HG02798 (cell line): Measurements from ENCODE around the gene MTOR.
"Not testable (repeated sequence)": the region's sequence is repeated elsewhere in the genome, so short reads cannot be mapped to it uniquely, and the experiment has no call there.

Source experiments
- ATAC-seq: cut with Tn5 transposase; IDR thresholded peaks from one replicate; pipeline ENCODE4 v1.9.1; 2021; ENCODE audit warnings: mild to moderate bottlenecking; ENCODE audit not compliant: unreplicated experiment, poor library complexity

The MTOR gene

DNA sequence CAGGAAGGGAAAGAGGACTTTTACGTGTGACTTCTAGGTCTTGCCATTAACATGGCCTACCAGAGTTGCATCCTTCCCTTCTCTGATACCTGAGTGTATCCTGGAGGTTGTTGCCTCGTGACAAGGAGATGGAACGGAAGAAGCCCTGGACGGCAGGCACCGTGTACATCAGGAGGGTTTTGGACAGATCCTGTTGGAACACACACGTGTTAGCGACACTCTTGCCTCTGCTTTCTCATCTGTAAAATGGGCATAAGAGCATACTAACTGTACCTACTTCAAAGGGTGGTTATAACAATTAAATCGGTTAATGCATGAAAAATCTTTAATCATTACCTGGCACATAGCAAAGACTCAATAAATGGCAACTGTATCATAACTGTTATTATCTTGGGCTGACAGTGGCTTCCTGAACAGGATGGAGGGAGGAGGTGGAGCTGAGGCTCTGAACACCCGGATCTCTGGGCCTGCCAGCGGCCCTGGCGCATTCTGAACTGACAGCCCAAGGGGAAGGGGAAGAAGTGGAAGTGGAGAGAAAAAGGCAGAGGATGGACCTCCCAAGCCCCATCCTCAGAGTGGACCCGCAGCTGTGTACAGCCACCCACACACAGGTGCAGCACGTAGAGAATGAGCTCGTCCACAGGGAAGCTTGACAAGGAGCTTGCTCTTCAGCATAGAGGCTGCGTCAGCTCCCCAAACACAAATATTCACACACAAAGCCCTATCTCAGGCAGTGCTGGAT is 132.5 kb downstream of the MTOR start:
- ATAC-seq: no peak

DNA sequence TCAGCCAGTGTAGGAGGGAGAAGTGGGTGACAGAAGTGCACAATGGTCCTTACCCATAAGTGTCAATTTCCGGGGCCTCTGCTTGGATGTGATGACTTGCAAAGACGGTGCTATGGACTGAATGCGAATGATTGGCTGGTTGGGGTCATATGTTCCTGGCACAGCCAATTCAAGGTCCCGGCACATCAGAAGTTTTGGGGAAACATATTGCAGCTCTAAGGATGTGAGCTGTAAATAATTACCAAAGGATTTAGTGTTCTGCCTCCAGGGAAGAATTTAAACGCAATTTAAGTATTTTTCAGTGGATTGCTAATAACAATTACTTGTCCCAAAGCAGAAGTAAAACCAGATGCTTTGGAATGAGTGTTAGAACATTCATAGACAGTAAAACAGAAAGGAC is 135.8 kb downstream of the MTOR start:
- no peak for ATAC-seq

DNA sequence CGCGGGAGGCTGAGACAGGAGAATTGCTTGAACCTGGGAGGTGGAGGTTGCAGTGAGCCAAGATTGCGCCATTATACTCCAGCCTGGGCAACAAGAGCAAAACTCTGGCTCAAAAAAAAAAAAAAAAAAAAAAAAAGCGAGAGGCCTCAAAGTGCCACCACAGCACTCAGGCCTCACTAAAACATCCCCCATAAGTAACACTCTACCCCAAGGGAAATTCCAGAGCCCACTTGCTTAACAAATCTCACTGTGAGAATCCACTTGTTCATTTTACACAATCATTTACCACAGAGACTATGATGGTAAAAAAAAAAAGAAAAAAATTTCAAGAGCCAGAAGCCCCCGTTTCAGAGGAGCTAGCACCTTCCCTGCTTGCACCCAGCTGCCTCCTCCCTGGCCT is 136.4 kb downstream of the MTOR start:
- ATAC-seq: no peak

DNA sequence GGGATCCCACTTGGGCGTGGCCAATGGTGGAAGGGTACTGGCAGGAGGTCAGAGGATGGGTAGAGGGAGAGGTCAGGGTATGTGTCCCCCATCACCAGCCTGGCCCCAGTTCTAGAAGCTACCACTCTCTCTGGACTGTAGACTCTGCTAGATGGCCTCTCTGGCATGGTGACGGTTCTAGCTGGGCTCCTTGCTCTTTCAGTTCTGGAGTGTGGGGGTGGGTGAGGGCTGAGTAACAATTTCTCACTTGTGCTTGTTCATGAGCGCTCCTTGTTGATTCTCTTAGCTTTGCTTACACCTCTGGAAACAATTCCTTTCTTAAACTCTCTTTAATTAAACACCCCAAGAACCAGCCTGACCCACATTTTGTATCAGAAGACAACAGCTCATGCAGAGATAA is 137.4 kb downstream of the MTOR start:
- no peak for ATAC-seq

DNA sequence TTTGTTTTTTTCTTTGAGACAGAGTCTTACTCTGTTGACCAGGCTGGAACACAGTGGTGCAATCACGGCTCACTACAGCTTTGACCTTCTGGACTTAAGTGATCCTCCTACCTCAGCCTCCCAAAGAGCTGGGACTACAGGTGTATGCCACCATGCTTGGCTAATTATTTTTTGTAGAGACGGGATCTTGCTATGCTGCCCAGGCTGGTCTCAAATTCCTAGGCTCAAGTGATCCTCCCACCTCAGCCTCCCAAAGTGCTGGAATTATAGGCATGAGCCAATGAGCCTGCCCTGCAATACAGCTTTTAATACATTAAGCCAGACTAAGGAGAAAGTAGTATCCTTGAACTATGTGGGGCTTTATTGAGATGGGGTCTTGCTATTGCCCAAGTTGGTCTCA is 146.0 kb downstream of the MTOR start:
- ATAC-seq: no peak

DNA sequence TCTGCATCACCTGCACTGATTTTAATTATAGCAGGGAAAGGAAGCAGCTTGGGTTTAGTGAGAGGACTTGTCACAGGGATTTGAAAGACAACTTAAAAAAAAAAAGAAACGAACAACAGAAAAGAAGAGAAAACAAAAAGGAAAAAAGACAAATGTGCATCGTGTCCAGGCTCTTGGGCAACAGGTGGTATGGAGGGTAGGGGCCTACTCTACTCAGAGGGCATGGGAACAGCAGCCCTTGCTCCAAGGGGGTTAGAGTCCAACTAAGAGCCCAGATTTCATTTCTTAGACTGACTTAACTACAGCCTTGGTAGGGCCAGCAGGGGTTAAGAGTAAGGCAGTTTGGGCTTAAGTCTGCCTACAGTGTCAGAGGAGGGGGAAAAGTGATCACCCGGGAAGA is 147.4 kb downstream of the MTOR start:
- no peak for ATAC-seq

DNA sequence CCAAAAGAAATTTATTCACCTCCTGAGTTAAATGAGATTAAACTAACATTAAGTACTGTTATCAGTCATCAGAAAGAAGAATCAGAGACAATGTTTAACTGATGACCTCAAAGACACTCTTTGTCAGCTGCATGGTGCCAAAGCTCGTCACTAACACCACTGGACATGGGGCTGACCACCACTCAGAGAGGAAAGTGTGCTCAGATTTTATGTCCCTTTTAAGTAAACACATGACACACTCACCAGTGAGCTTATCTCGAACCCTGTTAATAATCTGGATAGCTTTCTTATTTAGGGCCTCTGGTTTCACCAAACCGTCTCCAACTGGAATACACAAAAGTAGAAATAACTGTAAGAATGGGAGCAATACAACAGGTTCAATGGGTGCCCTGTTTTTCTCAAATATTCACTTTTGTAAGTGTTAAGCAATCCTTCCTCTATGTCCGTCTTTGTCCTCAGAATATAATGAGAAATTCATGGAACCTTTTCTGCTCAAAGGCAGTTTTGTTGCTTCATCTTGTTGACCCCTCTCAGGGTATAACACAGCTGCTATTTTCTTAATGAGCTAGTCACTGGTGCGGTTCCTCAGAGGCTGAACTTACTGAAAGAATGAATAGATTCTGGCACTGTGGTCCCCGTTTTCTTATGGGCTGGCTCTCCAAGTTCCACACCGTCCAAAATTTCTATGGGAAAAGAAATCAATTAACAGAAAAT is 153.1 kb downstream of the MTOR start:
- ATAC-seq: no peak

DNA sequence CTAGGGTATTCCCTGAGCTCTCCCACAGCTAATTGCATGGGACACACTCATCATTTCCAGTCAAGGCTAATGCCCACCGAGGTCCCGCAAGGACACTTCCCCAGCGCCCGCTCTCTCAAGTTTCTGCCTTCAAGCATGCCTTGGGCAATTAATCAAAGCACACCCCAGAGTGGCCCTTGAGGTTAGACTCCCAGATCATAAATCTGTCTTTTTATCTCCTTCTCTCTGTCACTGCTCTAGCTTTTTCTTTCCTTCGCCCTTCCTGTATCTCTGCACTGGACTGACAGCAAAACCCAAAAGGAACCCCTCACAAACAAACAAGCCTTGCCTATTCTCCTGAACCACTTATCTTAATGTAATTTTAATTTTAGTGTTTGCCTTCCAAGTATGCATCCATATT is 154.8 kb downstream of the MTOR start:
- no peak for ATAC-seq

DNA sequence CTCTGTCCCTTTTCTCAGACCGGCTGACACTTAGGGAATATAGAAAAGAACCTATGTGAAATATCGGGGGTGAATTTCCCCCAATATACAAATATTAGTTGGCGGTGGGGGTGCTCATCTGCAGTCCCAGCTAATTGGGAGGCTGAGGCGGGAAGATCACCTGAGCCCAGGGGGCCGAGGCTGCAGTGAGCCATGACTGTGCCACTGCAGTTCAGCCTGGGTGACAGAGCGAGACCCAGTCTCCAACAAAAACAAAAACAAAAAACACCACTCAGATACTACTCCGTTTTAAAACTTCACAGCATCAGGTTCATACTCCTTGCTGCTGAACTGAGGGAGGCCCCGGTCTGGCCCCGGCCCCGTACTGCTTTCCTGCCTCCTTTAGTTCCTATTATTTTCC is 156.8 kb downstream of the MTOR start:
- ATAC-seq: no peak

DNA sequence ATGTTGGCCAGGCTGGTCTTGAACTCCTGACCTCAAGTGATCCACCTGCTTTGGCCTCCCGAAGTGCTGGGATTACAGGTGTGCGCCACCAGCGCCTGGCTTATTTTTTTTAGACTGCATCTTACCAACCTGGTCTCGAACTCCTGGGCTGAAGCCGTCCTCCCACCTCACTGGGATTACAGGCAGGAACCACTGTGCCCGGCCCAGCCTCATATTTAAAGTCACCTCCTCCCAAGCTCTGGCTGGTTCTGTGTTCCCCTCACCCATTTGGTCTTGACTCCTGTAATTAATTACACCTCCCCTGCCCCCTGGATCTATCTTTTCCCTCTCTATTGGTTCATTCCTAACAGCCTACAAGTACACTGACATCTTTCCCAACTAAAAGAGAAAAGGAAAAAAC is 161.0 kb downstream of the MTOR start:
- no peak for ATAC-seq

DNA sequence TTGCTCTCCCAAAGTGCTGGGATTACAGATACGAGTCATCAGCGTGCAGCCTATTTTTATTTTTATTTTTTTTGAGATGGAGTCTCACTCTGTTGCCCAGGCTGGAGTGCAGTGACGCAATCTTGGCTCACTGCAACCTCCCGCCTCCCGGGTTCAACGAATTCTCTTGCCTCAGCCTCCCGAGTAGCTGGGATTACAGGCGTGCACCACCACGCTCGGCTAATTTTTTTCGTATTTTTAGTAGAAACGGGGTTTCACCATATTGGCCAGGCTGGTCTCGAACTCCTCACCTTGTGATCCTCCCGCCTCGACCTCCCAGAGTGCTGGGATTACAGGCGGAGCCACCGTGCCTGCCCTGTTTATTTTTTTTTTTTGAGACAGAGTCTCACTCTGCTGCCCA is 161.5 kb downstream of the MTOR start:
- ATAC-seq: not testable (repeated sequence)

DNA sequence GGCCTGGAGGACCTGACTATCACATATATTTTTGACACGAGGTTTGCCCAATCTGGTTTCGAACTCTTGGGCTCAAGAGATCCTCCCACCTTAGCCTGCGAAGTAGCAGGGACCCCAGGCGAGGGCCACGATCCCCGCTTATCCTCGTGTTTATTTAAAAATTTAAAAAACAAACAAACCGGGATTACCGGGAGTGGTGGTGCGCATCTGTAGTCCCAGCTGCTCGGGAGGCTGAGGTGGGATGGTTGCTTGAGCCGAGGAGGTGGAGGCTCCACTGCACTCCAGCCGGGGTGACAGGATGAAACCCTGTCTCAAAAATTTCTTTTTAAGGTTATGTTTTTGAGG is 162.2 kb downstream of the MTOR start:
- ATAC-seq: no peak

DNA sequence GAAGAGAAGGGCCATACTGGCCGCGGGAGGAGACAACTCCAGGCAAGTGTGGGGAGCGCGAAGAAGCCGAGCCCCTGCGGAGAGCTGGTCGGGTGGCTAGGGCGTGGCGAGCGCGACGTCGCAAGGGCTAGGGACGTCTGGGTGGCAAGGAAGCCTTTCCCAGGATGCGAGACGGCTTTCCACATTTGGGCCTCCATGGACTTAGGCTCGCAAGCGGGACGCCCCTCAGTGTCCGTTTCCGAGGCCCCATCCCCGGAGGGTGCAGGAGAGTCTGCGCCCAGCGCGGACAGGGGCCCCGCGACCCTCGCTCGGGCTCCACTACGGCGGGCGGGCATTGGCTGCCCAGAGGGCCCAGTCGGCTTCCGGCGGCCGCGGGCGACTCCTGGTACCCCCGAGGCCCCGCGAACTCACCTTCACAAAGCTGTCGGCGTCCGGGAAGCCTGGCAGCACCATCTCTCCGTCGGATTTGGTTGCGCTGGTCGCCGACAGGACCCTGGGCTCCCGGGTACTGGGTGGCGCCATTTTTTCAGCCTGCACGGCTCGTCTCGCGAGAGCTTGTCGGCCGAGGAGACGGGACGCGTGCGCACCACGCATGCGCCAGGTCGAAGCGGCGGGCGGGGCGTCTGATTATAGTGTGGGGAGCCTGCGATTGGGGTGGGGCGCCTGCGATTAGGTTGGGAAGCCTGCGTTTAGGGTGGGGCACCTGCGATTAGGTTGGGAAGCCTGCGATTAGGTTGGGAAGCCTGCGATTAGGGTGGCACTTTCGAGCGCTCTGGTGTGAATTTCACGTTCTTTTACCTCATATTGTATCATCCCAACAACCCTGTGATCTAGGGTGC is 162.8 kb downstream of the MTOR start, which contains the start of gene EXOSC10:
EXOSC10 (minus strand) TSS at position 560 of the 839 bp plus-strand sequence; CDS start at position 522, 38 bp downstream.
- peak; percentile 92 for ATAC-seq

DNA sequence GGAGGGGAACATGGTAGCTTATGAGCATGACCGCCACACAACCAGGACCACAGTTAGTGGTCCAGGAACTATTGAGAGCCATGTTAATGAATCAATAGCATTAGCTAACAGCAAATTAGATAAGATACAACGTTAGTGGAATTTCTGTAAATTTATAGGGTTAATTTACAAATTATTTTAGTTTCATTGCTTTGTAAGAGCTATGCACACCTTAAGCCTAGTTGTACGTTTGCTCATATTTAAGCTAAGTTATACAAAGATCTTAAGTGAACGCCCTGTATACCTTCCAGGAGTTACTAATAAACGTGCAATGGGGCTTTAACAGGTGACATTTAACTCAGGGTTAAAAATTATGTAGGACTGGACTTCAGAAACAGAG is 163.4 kb downstream of the MTOR start:
- ATAC-seq: no peak

DNA sequence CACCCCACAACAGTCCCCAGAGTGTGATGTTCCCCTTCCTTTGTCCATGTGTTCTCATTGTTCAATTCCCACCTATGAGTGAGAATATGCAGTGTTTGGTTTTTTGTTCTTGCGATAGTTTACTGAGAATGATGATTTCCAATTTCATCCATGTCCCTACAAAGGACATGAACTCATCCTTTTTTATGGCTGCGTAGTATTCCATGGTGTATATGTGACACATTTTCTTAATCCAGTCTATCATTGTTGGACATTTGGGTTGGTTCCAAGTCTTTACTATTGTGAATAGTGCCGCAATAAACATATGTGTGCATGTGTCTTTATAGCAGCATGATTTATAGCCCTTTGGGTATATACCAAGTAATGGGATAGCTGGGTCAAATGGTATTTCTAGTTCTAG is 178.6 kb downstream of the MTOR start:
- ATAC-seq: not testable (repeated sequence)

DNA sequence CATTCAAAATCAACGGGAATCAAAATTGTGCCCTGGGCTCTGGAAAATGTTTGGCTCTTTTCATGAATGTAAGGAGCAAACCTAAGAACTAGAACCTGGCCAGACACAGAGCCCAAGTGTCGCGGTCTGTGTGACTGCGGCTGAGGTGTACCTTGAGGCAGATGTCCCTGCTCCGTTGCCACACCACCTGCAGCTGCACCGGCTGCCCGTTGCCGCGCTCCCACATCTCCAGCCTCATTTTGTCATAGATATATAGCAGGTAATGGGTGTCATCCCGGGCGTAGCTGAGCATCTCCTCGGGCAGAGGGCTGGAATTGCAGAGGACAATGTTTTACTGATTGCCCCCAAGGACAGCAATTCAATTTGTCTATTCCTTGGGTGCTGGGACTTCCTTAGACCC is 181.4 kb downstream of the MTOR start:
- ATAC-seq: no peak

DNA sequence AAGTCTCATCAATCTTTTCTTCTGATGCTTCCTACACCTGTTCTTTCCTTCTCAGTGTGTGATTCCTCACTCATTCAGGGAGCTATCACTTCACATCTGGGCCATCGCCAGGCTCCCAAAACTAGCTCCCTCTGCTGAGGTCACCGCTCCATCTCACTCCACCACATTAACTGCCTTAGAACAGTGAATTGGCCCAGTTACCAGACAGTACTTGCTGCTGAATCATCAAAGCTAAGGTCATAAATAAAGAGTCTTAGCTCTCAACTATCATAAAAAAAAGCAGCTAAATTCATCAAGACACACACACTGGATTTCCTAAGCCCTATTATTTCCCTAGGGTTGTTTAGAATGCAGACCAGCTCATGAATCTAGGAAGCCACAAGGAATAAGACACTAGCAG is 183.7 kb downstream of the MTOR start:
- no peak for ATAC-seq

DNA sequence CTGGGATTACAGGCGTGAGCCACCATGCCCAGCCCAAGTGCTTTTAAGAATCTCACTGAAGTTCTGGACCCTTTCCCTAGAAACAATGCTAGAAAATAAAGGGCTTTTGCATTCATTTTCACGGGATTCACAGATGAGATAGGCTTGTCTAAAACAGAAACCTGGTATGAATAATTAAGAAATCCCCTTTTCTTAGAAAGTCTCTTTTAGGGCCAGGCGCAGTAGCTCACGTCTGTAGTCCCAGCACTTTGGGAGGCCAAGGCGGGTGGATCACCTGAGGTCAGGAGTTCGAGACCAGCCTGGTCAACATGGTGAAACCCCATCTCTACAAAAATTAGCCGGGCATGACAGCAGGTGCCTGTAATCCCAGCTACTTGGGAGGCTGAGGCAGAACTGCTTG is 189.0 kb downstream of the MTOR start:
- not testable (repeated sequence) for ATAC-seq

DNA sequence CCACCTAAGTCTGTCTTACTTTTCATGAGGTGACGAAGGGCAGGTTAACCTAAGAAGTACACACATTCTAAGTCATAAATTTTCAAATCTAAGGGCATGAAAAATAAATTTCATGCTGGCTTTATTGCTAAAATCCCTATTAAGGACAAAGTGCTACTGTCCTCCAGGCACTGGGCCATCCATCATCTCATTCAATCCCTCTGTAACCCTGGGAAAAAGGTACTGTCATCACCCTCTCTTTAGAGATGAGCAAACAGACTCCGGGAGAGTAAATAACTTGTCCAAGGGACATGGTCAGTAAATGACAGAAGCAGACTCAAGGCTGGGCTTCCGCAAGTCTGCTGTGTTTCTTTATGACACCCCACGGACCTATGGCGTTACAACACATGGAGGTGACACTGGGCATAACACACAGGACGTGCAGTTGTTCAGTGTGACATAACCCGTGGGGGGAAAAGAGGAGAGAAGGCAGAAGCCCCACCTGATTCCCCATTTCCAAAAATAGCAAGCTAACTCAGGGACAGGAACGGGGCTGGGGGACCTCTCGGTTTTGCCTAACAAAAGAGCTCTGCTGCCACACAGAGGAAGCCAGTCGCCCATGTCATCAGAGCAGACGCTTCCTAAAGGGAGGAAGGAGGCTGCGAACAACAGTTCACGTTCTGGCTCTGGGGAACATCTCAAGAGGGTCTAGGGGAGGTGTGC is 190.0 kb downstream of the MTOR start:
- no peak for ATAC-seq

DNA sequence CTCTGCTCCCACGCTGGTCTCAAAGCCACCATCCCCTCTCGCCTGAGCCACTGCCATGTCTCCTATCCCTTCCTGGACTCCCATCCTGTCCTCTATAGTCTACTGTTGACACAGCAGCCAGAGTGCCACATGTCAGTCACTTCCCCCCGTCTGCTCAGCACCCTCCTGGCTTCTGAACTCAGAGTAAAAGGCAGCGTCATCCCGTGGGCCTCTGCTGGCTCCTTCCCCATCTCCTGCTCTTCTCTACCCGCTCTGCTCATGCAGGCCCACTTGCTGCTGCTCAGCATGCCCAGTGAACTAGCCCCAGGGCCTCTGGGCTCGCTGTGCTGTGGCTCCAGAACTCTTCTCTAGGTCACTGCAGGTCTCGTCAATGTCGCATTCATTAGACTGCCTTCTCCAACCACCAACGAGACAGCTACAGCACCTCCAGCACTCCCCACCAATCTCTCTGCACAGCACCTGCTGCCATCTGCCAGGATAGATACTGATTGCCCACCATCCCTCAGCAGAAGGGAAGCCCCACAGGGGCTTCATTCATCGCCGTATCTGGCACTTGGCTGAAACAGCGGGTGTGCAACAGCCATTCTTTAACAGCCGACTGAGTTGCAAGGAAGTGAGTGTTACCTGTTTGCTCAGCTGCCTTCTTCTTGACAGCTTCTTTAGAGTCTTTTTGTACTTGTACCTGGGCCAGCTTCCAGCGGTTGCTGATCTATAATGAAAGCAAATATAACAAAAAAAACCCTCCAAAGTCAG is 190.7 kb downstream of the MTOR start:
- ATAC-seq: no peak
